Trophoblast cell (in vitro differentiated cells and primary cell): ENCODE data around the gene CTSK.
"Not testable (repeated sequence)": the region's sequence is repeated elsewhere in the genome, so short reads cannot be mapped to it uniquely, and the experiment has no call there.

Experiments used
- DNase-seq, 2 donors: peaks; one replicate each; pipeline ENCODE4 v3.0.0-alpha.2; 2016
- H2AFZ ChIP-seq: 2 replicates; pipeline ENCODE4 v1.6.1; 2013; ENCODE audit warnings: low read length, moderate library complexity, mild to moderate bottlenecking; ENCODE audit not compliant: insufficient read depth, poor library complexity
- H2AK5ac ChIP-seq: 2 replicates; pipeline ENCODE4 v1.6.1; 2013; ENCODE audit warnings: mild to moderate bottlenecking, low read length
- H2BK120ac ChIP-seq: 2 replicates; pipeline ENCODE4 v1.6.1; 2013; ENCODE audit warnings: low read length, mild to moderate bottlenecking, moderate library complexity; ENCODE audit not compliant: insufficient read depth, poor library complexity
- H2BK12ac ChIP-seq: 2 replicates; pipeline ENCODE4 v1.6.1; 2013; ENCODE audit warnings: mild to moderate bottlenecking, low read length, moderate library complexity
- H2BK5ac ChIP-seq: 2 replicates; pipeline ENCODE4 v1.6.1; 2013; ENCODE audit warnings: low read length, low read depth, moderate library complexity, mild to moderate bottlenecking; ENCODE audit not compliant: poor library complexity
- H3K14ac ChIP-seq: 2 replicates; pipeline ENCODE4 v1.6.1; 2013; ENCODE audit warnings: mild to moderate bottlenecking, low read length
- H3K18ac ChIP-seq: 2 replicates; pipeline ENCODE4 v1.6.1; 2013; ENCODE audit warnings: mild to moderate bottlenecking, low read length
- H3K23ac ChIP-seq: 2 replicates; pipeline ENCODE4 v1.6.1; 2013; ENCODE audit warnings: low read length
- H3K27ac ChIP-seq: 2 replicates; pipeline ENCODE4 v1.5.1; 2013; ENCODE audit warnings: low read depth, mild to moderate bottlenecking, inconsistent platforms, low read length, moderate library complexity
- H3K27me3 ChIP-seq: 2 replicates; pipeline ENCODE4 v1.6.1; 2013; ENCODE audit warnings: inconsistent platforms, mild to moderate bottlenecking, low read length, moderate library complexity; ENCODE audit not compliant: insufficient read depth
- H3K36me3 ChIP-seq, 2 experiments: 1 replicate in 1 of 2; 2 replicates in 1 of 2; pipeline ENCODE4 v1.6.1; 2013; ENCODE audit warnings: low read length in 2 of 2, mild to moderate bottlenecking in 2 of 2, moderate library complexity in 1 of 2; ENCODE audit not compliant: insufficient read depth in 2 of 2, control insufficient read depth in 1 of 2
- H3K4ac ChIP-seq: 2 replicates; pipeline ENCODE4 v1.6.1; 2013; ENCODE audit warnings: low read depth, mild to moderate bottlenecking, low read length, moderate library complexity
- H3K4me1 ChIP-seq, 2 experiments: 1 replicate in 1 of 2; 2 replicates in 1 of 2; pipeline ENCODE4 v1.6.1; 2013; ENCODE audit warnings: low read length in 2 of 2, mild to moderate bottlenecking in 2 of 2, moderate library complexity in 1 of 2; ENCODE audit not compliant: insufficient read depth in 2 of 2, control insufficient read depth in 1 of 2
- H3K4me2 ChIP-seq: 2 replicates; pipeline ENCODE4 v1.6.1; 2013; ENCODE audit warnings: inconsistent platforms, mild to moderate bottlenecking, low read length, moderate library complexity
- H3K4me3 ChIP-seq: 2 replicates; pipeline ENCODE4 v1.5.1; 2013; ENCODE audit warnings: mild to moderate bottlenecking, low read depth, low read length, inconsistent platforms
- H3K79me1 ChIP-seq: one replicate; pipeline ENCODE4 v1.6.1; 2013; ENCODE audit warnings: low read length
- H3K79me2 ChIP-seq: 2 replicates; pipeline ENCODE4 v1.6.1; 2013; ENCODE audit warnings: low read length, mild to moderate bottlenecking; ENCODE audit not compliant: control insufficient read depth, insufficient read depth, poor library complexity
- H3K9ac ChIP-seq: 2 replicates; pipeline ENCODE4 v1.6.1; 2013; ENCODE audit warnings: mild to moderate bottlenecking, low read length
- H3K9me3 ChIP-seq: 2 replicates; pipeline ENCODE4 v1.6.1; 2013; ENCODE audit warnings: low read depth, mild to moderate bottlenecking, control low read depth, inconsistent platforms, low read length; ENCODE audit not compliant: insufficient read depth
- H4K12ac ChIP-seq: 2 replicates; pipeline ENCODE4 v1.6.1; 2013; ENCODE audit warnings: low read depth, mild to moderate bottlenecking, low read length, moderate library complexity
- H4K8ac ChIP-seq: 2 replicates; pipeline ENCODE4 v1.6.1; 2013; ENCODE audit warnings: low read depth, mild to moderate bottlenecking, low read length, moderate library complexity
- H4K91ac ChIP-seq: one replicate; pipeline ENCODE4 v1.6.1; 2013; ENCODE audit warnings: low read depth, mild to moderate bottlenecking, low read length, moderate library complexity
- WGBS: extraction: QIAGEN DNeasy Blood & Tissue Kit; methylation state at CpG from one replicate; pipeline ENCODE4 v1.1.7; 2013; ENCODE audit warnings: missing lambda C conversion rate; ENCODE audit not compliant: insufficient read length, insufficient coverage; ENCODE audit errors: extremely low coverage; 5-methylcytosine and 5-hydroxymethylcytosine counted together

The CTSK gene

DNA sequence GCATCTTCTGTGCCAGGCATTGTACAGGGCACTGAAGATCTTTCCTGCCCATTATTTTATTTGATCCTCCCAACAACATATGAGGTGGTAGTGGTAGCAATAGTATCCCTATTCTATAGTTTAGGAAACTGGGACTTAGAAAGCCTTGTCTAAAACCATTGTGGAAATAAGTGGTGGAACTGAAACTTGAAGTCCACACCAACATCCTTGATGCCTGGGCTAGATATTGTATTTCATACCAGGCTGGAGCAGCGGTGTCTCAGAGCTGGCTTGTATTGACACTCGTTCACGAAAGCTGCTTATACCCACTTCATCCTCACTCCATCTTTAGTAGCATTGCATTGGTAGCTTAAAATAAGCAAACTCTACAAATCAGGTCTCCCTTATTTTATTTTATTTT, 32.8 kb downstream of the CTSK start:
- H3K27ac ChIP-seq, result no peak overlapping the region
- no peak overlapping the region for H3K18ac ChIP-seq
- no peak overlapping the region for H3K14ac ChIP-seq
- no peak overlapping the region for H2BK120ac ChIP-seq
- H3K9ac ChIP-seq, result no peak overlapping the region
- H2BK5ac ChIP-seq, result no peak overlapping the region
- H3K4me2 ChIP-seq, result no peak overlapping the region
- no peak for DNase-seq
- no peaks in the 10 kb centered on the region for H3K27me3 ChIP-seq
- no peak overlapping the region for H3K23ac ChIP-seq
- no peak overlapping the region for H2BK12ac ChIP-seq
- no peak overlapping the region for H4K12ac ChIP-seq
- H3K4ac ChIP-seq, result no peak overlapping the region
- H3K36me3 ChIP-seq, result no peaks in the 10 kb centered on the region
- no peak overlapping the region for H3K4me3 ChIP-seq
- no peaks in the 10 kb centered on the region for H3K79me1 ChIP-seq
- H2AK5ac ChIP-seq, result no peak overlapping the region
- no peak overlapping the region for H2AFZ ChIP-seq
- H3K4me1 ChIP-seq, result no peaks in the 10 kb centered on the region
- no peak overlapping the region for H4K91ac ChIP-seq
- H3K9me3 ChIP-seq, result no peaks in the 10 kb centered on the region
- no peaks in the 10 kb centered on the region for H3K79me2 ChIP-seq
- no CpG with 5 or more reads among the region's 3 CpGs for WGBS
- no peak overlapping the region for H4K8ac ChIP-seq

GRCh38 chr1:150772326-150772725, 35.7 kb downstream of the CTSK start:
- Histone ChIP-seq H3K79me1 (no peaks in the 10 kb centered on the region), H2AFZ (no peak overlapping the region), H2AK5ac (no peak overlapping the region), H4K91ac (no peak overlapping the region), H3K23ac (no peak overlapping the region), H4K12ac (no peak overlapping the region), H3K9me3 (no peaks in the 10 kb centered on the region), H2BK12ac (no peak overlapping the region), H2BK5ac (no peak overlapping the region), H3K18ac (no peak overlapping the region), H3K27me3 (no peaks in the 10 kb centered on the region), H3K9ac (no peak overlapping the region), H3K4me1 (no peaks in the 10 kb centered on the region), H3K36me3 (no peaks in the 10 kb centered on the region), H3K27ac (no peak overlapping the region), H4K8ac (no peak overlapping the region), H3K4me3 (no peak overlapping the region), H2BK120ac (no peak overlapping the region), H3K4me2 (no peak overlapping the region), H3K79me2 (no peaks in the 10 kb centered on the region), H3K14ac (no peak overlapping the region), H3K4ac (no peak overlapping the region)
- no peak for DNase-seq
- no CpG with 5 or more reads among the region's 4 CpGs for WGBS

DNA sequence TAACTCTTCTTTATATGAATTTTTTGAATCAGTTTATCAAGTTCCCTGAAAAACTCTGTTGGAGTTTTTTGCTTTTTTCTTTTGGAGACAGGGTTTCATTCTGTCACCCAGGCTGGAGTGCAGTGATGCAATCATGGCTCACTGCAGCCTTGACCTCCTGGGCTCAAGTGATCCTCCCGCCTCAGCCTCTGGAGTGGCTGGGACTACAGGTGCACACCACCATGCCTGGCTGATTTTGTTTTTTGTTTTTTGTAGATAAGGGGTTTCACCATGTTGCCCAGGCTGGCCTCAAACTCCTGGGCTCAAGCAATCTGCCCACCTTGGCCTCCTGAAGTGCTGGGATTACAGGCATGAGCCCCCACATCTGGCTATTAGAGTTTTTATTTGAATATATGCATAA, 40.4 kb downstream of the CTSK start:
- H3K4me1 ChIP-seq, H2AK5ac ChIP-seq, H3K14ac ChIP-seq, H3K23ac ChIP-seq, H2BK120ac ChIP-seq, H3K4me3 ChIP-seq, H2BK5ac ChIP-seq, H3K27me3 ChIP-seq, H2BK12ac ChIP-seq, H3K79me2 ChIP-seq, H3K4ac ChIP-seq, H4K8ac ChIP-seq, H3K79me1 ChIP-seq, H4K12ac ChIP-seq, H4K91ac ChIP-seq, H3K18ac ChIP-seq, H2AFZ ChIP-seq, H3K9ac ChIP-seq, H3K36me3 ChIP-seq, H3K9me3 ChIP-seq, DNase-seq, H3K4me2 ChIP-seq, H3K27ac ChIP-seq: not testable (repeated sequence)
- no CpG with 5 or more reads among the region's 1 CpG for WGBS

DNA sequence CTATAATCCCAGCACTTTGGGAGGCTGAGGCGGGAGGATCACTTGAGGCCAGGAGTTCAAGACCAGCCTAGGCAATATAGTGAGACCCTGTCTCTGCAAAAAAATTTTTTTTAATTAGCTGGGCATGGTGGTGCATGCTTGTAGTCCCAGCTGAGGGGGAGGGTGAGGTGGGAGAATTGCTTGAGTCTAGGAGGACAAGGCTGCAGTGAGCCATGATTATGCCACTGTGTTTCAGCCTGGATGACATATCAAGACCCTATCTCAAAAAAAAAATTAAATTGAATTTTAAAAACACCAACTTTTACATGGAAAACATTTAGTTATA, 42.1 kb downstream of the CTSK start:
- no CpG with 5 or more reads among the region's 1 CpG for WGBS

More for the DNA sequence above, 42.1 kb downstream of the CTSK start:
- H3K9me3 ChIP-seq, H2AFZ ChIP-seq, DNase-seq, H3K36me3 ChIP-seq, H2BK120ac ChIP-seq, H4K8ac ChIP-seq, H3K4me3 ChIP-seq, H3K14ac ChIP-seq, H4K91ac ChIP-seq, H3K9ac ChIP-seq, H3K4me1 ChIP-seq, H3K79me2 ChIP-seq, H2BK12ac ChIP-seq, H3K4me2 ChIP-seq, H3K27me3 ChIP-seq, H3K79me1 ChIP-seq, H4K12ac ChIP-seq, H3K4ac ChIP-seq, H3K23ac ChIP-seq, H3K27ac ChIP-seq, H3K18ac ChIP-seq, H2AK5ac ChIP-seq, H2BK5ac ChIP-seq: not testable (repeated sequence)
